Measurements from ENCODE around the gene NAXD.

The NAXD gene

DNA sequence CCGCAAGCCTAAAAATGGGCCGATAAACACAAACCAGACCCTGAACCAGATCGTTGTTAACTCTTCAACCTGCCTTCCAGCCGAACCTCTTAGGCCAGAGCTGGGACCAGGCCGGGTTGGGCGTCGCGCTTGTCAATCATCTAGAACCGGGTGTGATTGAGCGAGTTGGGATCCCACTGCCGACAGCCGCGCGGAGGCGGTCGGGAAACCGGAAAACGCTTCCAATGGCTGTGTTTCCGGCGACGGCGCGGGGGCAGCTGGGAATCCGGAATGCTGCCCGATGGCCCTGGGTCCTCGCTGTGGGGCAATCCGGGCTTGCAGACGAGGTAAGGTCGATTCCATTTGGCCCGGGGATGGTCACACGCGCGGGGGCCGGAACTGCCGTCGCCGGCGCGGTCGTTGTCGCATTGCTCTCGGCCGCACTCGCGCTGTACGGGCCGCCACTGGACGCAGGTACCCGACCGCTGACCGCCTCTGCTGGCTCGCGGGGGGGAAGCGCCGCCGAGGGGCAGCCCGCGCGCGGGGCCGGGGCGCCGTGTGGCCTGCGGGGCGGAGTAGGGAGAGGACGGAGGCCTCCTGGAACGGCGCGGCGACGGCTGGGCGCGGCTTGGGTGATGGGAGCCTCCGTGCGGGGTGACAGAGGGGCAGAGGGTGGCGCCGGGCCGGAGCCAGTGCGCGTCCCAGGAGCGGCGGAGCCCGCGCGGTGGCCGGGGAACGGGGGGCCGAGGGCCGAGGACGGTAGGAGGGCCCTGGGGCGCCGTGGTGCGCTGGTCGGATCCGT is at the start of gene NAXD (continued):
- no peak for TF ChIP-seq ZNF155 (tag by site-specific recombination; IDR thresholded peaks at IDR 0.05)
- no peak for TF ChIP-seq ZNF747 (tag by site-specific recombination; IDR thresholded peaks at IDR 0.05)
- TF ChIP-seq ZNF596 (tag by site-specific recombination; IDR thresholded peaks at IDR 0.05) = no peak
- no peak for TF ChIP-seq ZBTB48 (tag by site-specific recombination; IDR thresholded peaks at IDR 0.05)
- TF ChIP-seq ZXDB (tag by site-specific recombination; IDR thresholded peaks at IDR 0.05) = peak; percentile 34; the same call in 1 of the 2 replicates
- TF ChIP-seq ZNF558 (tag by site-specific recombination; IDR thresholded peaks at IDR 0.05) = no peak
- TF ChIP-seq ZNF76 (tag by site-specific recombination; IDR thresholded peaks at IDR 0.05; ENCODE audit: borderline replicate concordance, low read depth) = peak; percentile 97
- TF ChIP-seq, protein P1, sequence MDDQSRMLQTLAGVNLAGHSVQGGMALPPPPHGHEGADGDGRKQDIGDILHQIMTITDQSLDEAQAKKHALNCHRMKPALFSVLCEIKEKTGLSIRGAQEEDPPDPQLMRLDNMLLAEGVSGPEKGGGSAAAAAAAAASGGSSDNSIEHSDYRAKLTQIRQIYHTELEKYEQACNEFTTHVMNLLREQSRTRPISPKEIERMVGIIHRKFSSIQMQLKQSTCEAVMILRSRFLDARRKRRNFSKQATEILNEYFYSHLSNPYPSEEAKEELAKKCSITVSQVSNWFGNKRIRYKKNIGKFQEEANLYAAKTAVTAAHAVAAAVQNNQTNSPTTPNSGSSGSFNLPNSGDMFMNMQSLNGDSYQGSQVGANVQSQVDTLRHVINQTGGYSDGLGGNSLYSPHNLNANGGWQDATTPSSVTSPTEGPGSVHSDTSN (CRISPR knock-in tag; IDR thresholded peaks at IDR 0.05) = peak; percentile 86
- no peak for TF ChIP-seq ZNF837 (tag by site-specific recombination; IDR thresholded peaks at IDR 0.05)
- no peak for TF ChIP-seq SALL2 (tag by site-specific recombination; IDR thresholded peaks at IDR 0.05; ENCODE audit: borderline replicate concordance)
- TF ChIP-seq, protein P2, sequence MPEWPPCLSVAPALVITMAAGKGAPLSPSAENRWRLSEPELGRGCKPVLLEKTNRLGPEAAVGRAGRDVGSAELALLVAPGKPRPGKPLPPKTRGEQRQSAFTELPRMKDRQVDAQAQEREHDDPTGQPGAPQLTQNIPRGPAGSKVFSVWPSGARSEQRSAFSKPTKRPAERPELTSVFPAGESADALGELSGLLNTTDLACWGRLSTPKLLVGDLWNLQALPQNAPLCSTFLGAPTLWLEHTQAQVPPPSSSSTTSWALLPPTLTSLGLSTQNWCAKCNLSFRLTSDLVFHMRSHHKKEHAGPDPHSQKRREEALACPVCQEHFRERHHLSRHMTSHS (tag by site-specific recombination; IDR thresholded peaks at IDR 0.05) = no peak
- TF ChIP-seq GLIS2 (tag by site-specific recombination; IDR thresholded peaks at IDR 0.05) = peak; percentile 84
- TF ChIP-seq KLF16 (tag by site-specific recombination; IDR thresholded peaks at IDR 0.05) = no peak
- TF ChIP-seq ZNF223 (tag by site-specific recombination; IDR thresholded peaks at IDR 0.05) = no peak
- peak; percentile 55 for TF ChIP-seq ZNF335 (tag by site-specific recombination; conservative IDR thresholded peaks at IDR 0.05)
- TF ChIP-seq ZNF530 (tag by site-specific recombination; IDR thresholded peaks at IDR 0.05; ENCODE audit: low read depth) = no peak
- no peak for TF ChIP-seq KLF1 (tag by site-specific recombination; IDR thresholded peaks at IDR 0.05)
- TF ChIP-seq ZNF404 (tag by site-specific recombination; IDR thresholded peaks at IDR 0.05) = no peak
- TF ChIP-seq, protein P3, sequence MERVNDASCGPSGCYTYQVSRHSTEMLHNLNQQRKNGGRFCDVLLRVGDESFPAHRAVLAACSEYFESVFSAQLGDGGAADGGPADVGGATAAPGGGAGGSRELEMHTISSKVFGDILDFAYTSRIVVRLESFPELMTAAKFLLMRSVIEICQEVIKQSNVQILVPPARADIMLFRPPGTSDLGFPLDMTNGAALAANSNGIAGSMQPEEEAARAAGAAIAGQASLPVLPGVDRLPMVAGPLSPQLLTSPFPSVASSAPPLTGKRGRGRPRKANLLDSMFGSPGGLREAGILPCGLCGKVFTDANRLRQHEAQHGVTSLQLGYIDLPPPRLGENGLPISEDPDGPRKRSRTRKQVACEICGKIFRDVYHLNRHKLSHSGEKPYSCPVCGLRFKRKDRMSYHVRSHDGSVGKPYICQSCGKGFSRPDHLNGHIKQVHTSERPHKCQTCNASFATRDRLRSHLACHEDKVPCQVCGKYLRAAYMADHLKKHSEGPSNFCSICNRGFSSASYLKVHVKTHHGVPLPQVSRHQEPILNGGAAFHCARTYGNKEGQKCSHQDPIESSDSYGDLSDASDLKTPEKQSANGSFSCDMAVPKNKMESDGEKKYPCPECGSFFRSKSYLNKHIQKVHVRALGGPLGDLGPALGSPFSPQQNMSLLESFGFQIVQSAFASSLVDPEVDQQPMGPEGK (tag by site-specific recombination; IDR thresholded peaks at IDR 0.05) = no peak
- TF ChIP-seq ZNF140 (tag by site-specific recombination; IDR thresholded peaks at IDR 0.05) = no peak
- peak; percentile 74 for TF ChIP-seq ZBTB17 (tag by site-specific recombination; IDR thresholded peaks at IDR 0.05)
- TF ChIP-seq ZNF48 (tag by site-specific recombination; IDR thresholded peaks at IDR 0.05) = no peak
- TF ChIP-seq, protein P4, sequence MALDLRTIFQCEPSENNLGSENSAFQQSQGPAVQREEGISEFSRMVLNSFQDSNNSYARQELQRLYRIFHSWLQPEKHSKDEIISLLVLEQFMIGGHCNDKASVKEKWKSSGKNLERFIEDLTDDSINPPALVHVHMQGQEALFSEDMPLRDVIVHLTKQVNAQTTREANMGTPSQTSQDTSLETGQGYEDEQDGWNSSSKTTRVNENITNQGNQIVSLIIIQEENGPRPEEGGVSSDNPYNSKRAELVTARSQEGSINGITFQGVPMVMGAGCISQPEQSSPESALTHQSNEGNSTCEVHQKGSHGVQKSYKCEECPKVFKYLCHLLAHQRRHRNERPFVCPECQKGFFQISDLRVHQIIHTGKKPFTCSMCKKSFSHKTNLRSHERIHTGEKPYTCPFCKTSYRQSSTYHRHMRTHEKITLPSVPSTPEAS (tag by site-specific recombination; IDR thresholded peaks at IDR 0.05) = no peak
- TF ChIP-seq, protein P5, sequence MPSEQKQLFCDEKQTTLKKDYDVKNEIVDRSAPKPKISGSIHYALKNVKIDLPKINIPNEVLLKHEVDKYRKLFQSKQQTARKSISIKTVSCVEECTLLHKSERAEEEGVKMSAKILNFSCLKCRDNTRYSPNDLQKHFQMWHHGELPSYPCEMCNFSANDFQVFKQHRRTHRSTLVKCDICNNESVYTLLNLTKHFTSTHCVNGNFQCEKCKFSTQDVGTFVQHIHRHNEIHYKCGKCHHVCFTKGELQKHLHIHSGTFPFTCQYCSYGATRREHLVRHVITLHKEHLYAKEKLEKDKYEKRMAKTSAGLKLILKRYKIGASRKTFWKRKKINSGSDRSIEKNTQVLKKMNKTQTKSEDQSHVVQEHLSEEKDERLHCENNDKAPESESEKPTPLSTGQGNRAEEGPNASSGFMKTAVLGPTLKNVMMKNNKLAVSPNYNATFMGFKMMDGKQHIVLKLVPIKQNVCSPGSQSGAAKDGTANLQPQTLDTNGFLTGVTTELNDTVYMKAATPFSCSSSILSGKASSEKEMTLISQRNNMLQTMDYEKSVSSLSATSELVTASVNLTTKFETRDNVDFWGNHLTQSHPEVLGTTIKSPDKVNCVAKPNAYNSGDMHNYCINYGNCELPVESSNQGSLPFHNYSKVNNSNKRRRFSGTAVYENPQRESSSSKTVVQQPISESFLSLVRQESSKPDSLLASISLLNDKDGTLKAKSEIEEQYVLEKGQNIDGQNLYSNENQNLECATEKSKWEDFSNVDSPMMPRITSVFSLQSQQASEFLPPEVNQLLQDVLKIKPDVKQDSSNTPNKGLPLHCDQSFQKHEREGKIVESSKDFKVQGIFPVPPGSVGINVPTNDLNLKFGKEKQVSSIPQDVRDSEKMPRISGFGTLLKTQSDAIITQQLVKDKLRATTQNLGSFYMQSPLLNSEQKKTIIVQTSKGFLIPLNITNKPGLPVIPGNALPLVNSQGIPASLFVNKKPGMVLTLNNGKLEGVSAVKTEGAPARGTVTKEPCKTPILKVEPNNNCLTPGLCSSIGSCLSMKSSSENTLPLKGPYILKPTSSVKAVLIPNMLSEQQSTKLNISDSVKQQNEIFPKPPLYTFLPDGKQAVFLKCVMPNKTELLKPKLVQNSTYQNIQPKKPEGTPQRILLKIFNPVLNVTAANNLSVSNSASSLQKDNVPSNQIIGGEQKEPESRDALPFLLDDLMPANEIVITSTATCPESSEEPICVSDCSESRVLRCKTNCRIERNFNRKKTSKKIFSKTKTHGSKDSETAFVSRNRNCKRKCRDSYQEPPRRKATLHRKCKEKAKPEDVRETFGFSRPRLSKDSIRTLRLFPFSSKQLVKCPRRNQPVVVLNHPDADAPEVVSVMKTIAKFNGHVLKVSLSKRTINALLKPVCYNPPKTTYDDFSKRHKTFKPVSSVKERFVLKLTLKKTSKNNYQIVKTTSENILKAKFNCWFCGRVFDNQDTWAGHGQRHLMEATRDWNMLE (tag by site-specific recombination; conservative IDR thresholded peaks at IDR 0.05; ENCODE audit: low read depth) = peak; percentile 97
- TF ChIP-seq SCRT1 (tag by site-specific recombination; IDR thresholded peaks at IDR 0.05; ENCODE audit: borderline replicate concordance) = no peak
- TF ChIP-seq ZNF768 (tag by site-specific recombination; IDR thresholded peaks at IDR 0.05) = no peak
- TF ChIP-seq ZNF24 (tag by site-specific recombination; IDR thresholded peaks at IDR 0.05) = no peak
- TF ChIP-seq ZNF302 (tag by site-specific recombination; IDR thresholded peaks at IDR 0.05; ENCODE audit: low read depth) = no peak
- TF ChIP-seq ZNF654 (tag by site-specific recombination; IDR thresholded peaks at IDR 0.05; ENCODE audit: low read depth) = no peak
- TF ChIP-seq ZIC2 (tag by site-specific recombination; IDR thresholded peaks at IDR 0.05) = no peak
- TF ChIP-seq ZNF561 (tag by site-specific recombination; IDR thresholded peaks at IDR 0.05; ENCODE audit: borderline replicate concordance) = peak; percentile 35; the same call in 1 of the 2 replicates
- TF ChIP-seq GFI1B (tag by site-specific recombination; IDR thresholded peaks at IDR 0.05) = no peak
